ENCODE measurements around the gene ANAPC5.

DNA sequence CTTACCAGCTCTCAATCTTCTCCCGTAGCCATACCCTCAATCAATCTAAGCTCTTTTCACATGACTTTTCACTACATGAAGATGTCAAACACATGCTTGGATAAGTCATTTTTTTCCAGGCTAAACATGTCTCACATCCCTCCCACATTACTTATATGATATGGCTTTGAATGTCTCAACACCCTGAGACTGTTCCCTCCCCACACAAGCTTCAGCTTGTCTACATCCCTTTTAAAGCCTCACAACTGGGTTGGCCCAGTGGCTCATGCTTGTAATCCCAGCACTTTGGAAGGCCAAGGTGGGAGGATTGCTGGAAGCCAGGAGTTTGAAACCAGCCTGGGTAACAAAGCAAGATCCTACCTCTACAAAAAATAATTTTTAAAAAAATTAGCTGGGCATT, 18.5 kb downstream of the ANAPC5 start:
- TF ChIP-seq, protein P1, sequence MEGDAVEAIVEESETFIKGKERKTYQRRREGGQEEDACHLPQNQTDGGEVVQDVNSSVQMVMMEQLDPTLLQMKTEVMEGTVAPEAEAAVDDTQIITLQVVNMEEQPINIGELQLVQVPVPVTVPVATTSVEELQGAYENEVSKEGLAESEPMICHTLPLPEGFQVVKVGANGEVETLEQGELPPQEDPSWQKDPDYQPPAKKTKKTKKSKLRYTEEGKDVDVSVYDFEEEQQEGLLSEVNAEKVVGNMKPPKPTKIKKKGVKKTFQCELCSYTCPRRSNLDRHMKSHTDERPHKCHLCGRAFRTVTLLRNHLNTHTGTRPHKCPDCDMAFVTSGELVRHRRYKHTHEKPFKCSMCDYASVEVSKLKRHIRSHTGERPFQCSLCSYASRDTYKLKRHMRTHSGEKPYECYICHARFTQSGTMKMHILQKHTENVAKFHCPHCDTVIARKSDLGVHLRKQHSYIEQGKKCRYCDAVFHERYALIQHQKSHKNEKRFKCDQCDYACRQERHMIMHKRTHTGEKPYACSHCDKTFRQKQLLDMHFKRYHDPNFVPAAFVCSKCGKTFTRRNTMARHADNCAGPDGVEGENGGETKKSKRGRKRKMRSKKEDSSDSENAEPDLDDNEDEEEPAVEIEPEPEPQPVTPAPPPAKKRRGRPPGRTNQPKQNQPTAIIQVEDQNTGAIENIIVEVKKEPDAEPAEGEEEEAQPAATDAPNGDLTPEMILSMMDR (IDR thresholded peaks at IDR 0.05), result no peak
- TF ChIP-seq POLR2A (IDR thresholded peaks at IDR 0.05), result no peak

Measured in uterus (tissue), 2 donors.